NCI-H1105 treated with DMSO at 0.1 percent for 48 hours (cell line): ENCODE data around the gene GFAP.

ENCODE experiments used
- DNase-seq: peaks from one replicate; lab custom pipeline; 2025; lab: John Stamatoyannopoulos, UW

The GFAP gene

GRCh38 chr17:44914148-44914547 is 1.2 kb downstream of the GFAP start:
- no peak for DNase-seq

GRCh38 chr17:44913676-44914075 is 1.6 kb downstream of the GFAP start:
- no peak for DNase-seq

GRCh38 chr17:44912763-44913544 is 2.3 kb downstream of the GFAP start:
- DNase-seq, result no peak

- DNase-seq, result no peak
These were observed 3.9 kb downstream of the GFAP start for GRCh38 chr17:44911133-44912001.

- no peak for DNase-seq
These were observed 4.8 kb downstream of the GFAP start for GRCh38 chr17:44910231-44911106.

GRCh38 chr17:44909681-44910144 is 5.6 kb downstream of the GFAP start:
- DNase-seq, result no peak

GRCh38 chr17:44908761-44909326 is 6.5 kb downstream of the GFAP start:
- DNase-seq, result no peak

GRCh38 chr17:44907729-44908470 is 7.4 kb downstream of the GFAP start:
- DNase-seq, result no peak

GRCh38 chr17:44906763-44907728 is 8.3 kb downstream of the GFAP start:
- no peak for DNase-seq

- no peak for DNase-seq
These were observed 9.2 kb downstream of the GFAP start for GRCh38 chr17:44906010-44906646.

GRCh38 chr17:44905006-44906000 is 10.0 kb downstream of the GFAP start:
- no peak for DNase-seq

- no peak for DNase-seq
These were observed 11.0 kb downstream of the GFAP start for GRCh38 chr17:44904001-44904984.

- DNase-seq, result no peak
These were observed 12.2 kb downstream of the GFAP start for GRCh38 chr17:44903012-44903685.

- no peak for DNase-seq
These were observed 13.1 kb downstream of the GFAP start for GRCh38 chr17:44902135-44902760.

- DNase-seq, result no peak
These were observed 13.8 kb downstream of the GFAP start for GRCh38 chr17:44901411-44901921.
